BE2C (cell line): Measurements from ENCODE around the gene BSND.
"Not testable (repeated sequence)": the region's sequence is repeated elsewhere in the genome, so short reads cannot be mapped to it uniquely, and the experiment has no call there.

Source experiments
- DNase-seq: peaks from one replicate; pipeline ENCODE4 v3.0.0-alpha.2; 2020
- H3K27me3 ChIP-seq: fragments of 250-450 bp; sonication (Bioruptor Pico); 2 replicates; pipeline ENCODE4 v1.5.1; 2020; ENCODE audit warnings: mild to moderate bottlenecking
- H3K36me3 ChIP-seq: fragments of 250-450 bp; sonication (Bioruptor Pico); 2 replicates; pipeline ENCODE4 v1.5.1; 2020; ENCODE audit warnings: mild to moderate bottlenecking
- H3K4me1 ChIP-seq: fragments of 250-450 bp; sonication (Bioruptor Pico); 2 replicates; pipeline ENCODE4 v1.5.1; 2020
- H3K4me3 ChIP-seq: 2 replicates; pipeline ENCODE4 v1.5.1; 2011; ENCODE audit warnings: low read depth, low read length
- H3K9me3 ChIP-seq: fragments of 250-450 bp; sonication (Bioruptor Pico); 2 replicates; pipeline ENCODE4 v1.5.1; 2020
- CTCF ChIP-seq: IDR thresholded peaks from 2 replicates; pipeline ENCODE4 v1.5.1; 2012; ENCODE audit warnings: mild to moderate bottlenecking, low read depth, low read length

The BSND gene

GRCh38 chr1:55012661-55013060 is 13.9 kb downstream of the BSND start:
- TF ChIP-seq CTCF = no peak
- Histone ChIP-seq H3K27me3 (no peaks in the 10 kb centered on the region), H3K4me3 (no peak overlapping the region), H3K9me3 (no peaks in the 10 kb centered on the region), H3K4me1 (no peaks in the 10 kb centered on the region), H3K36me3 (no peaks in the 10 kb centered on the region)
- no peak for DNase-seq

GRCh38 chr1:55015123-55015522 is 16.4 kb downstream of the BSND start:
- Histone ChIP-seq H3K9me3 (no peaks in the 10 kb centered on the region), H3K27me3 (no peaks in the 10 kb centered on the region), H3K4me3 (no peak overlapping the region), H3K36me3 (no peaks in the 10 kb centered on the region), H3K4me1 (no peaks in the 10 kb centered on the region)
- no peak for TF ChIP-seq CTCF
- no peak for DNase-seq

GRCh38 chr1:55015731-55016620 is 17.2 kb downstream of the BSND start:
- Histone ChIP-seq H3K4me3 (no peak overlapping the region), H3K27me3 (no peaks in the 10 kb centered on the region), H3K9me3 (no peaks in the 10 kb centered on the region), H3K4me1 (no peaks in the 10 kb centered on the region), H3K36me3 (no peaks in the 10 kb centered on the region)
- DNase-seq = no peak
- no peak for TF ChIP-seq CTCF

DNA sequence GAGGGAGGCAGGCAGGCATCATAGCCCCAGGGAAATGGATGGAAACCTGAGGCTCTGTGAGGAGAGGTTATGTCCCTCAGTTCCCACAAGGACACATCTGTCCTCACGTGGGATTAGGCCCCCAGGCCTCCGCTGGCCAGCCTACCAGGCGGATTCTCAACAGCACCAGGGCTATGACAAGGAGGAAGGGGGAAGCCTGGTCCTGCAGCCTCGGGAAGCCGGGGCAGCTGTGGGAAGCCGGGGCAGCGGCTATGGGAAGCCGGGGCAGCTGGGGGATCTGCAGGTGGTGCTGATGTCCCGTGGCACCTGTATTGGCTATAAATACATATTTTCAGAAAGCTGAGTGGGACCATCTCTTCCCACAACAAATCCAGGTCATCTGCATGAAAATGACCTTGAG is 19.7 kb downstream of the BSND start:
- H3K9me3 ChIP-seq = no peaks in the 10 kb centered on the region
- no peaks in the 10 kb centered on the region for H3K36me3 ChIP-seq
- TF ChIP-seq CTCF = no peak
- no peak for DNase-seq
- no peaks in the 10 kb centered on the region for H3K4me1 ChIP-seq
- H3K4me3 ChIP-seq = no peak overlapping the region
- no peaks in the 10 kb centered on the region for H3K27me3 ChIP-seq

GRCh38 chr1:55021942-55022546 is 23.3 kb downstream of the BSND start:
- Histone ChIP-seq H3K4me3 (no peak overlapping the region), H3K9me3 (no peaks in the 10 kb centered on the region), H3K36me3 (no peaks in the 10 kb centered on the region), H3K4me1 (no peaks in the 10 kb centered on the region), H3K27me3 (no peaks in the 10 kb centered on the region)
- DNase-seq = peak; percentile 81
- peak; percentile 76 for TF ChIP-seq CTCF

DNA sequence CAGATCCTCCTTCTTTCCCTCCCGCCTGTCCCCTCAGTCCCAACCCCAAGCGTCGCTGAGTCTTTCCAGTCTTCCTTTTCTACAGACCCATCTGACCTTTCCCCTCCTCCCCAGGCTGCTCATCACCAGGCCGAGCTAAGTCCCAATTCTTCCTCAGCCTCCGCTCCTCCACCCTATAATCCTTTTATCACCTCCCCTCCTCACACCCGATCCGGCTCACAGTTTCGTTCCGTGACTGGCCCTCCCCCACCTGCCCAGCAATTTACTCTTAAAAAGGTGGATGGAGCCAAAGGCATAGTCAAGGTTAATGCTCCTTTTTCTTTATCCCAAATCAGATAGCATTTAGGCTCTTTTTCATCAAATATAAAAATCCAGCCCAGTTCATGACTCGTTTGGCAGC is 25.4 kb downstream of the BSND start:
- not testable (repeated sequence) for H3K4me3 ChIP-seq, H3K27me3 ChIP-seq, H3K36me3 ChIP-seq, H3K9me3 ChIP-seq, H3K4me1 ChIP-seq, DNase-seq

- not testable (repeated sequence) for H3K4me3 ChIP-seq, H3K9me3 ChIP-seq, H3K4me1 ChIP-seq, H3K36me3 ChIP-seq, DNase-seq, H3K27me3 ChIP-seq
These were observed 27.9 kb downstream of the BSND start for GRCh38 chr1:55026682-55027081.

DNA sequence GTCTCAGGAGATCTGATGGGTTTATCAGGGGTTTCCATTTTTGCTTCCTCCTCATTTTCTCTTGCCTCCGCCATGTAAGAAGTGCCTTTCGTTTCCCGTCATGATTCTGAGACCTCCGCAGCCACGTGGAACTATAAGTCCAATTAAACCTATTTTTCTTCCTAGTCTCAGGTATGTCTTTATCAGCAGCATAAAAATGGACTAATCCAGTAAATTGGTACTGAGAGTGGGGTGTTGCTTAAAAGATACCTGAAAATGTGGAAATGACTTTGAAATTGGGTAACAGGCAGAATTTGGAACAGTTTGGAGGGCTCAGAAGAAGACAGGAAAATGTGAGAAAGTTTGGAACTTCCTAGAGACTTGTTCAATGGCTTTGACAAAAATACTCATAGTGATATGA is 32.4 kb downstream of the BSND start:
- H3K27me3 ChIP-seq, H3K4me1 ChIP-seq, DNase-seq, H3K9me3 ChIP-seq, H3K36me3 ChIP-seq, H3K4me3 ChIP-seq: not testable (repeated sequence)
